C4-2B (cell line): ENCODE data around the gene GIMAP4.

Experiments used
- CTCF ChIP-seq: fragments of 450-650 bp; conservative IDR thresholded peaks from 2 replicates; pipeline ENCODE4 v1.5.1; 2017; ENCODE audit warnings: mild to moderate bottlenecking
- ZFX ChIP-seq: fragments of 450-650 bp; IDR thresholded peaks from 2 replicates; pipeline ENCODE4 v1.6.1; 2017

- TF ChIP-seq CTCF (no peak), ZFX (no peak)
Observed at GRCh38 chr7:150519310-150519709, 47.9 kb upstream of the GIMAP4 start.
